ENCODE measurements around the gene CFAP251.

DNA sequence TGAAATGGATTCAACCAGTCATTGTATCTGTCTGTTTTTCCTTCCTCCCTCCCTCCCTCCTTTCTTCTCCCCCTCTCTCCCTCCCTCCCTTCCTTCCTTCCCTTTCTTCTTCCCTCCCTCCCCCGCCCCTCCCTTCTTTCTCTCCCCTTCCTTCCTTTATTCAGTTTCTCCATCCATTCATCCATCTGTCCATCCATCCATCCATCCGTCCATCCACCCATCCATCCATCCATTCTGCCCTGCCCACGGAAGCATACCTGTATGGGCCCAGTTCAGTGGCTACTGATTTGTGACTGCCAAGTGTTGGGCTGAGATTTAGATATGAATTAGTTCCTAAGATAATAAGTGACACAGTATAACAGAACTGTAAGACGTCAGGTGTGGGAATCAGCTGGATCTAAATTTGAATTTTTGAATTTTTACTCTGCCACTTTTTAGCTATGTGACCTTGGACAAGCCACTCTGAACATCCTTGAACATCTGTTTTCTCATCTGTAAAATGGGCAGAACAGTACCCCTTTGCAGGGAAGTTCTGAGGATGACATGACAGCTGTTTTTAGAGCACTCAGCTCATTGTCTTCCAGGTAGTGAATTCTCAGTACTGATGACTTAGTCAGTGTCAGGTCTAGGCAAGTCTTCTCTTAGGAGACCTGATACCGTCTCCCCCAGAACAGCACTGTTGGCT, 42.9 kb downstream of the CFAP251 start:
- TF ChIP-seq, protein P1, sequence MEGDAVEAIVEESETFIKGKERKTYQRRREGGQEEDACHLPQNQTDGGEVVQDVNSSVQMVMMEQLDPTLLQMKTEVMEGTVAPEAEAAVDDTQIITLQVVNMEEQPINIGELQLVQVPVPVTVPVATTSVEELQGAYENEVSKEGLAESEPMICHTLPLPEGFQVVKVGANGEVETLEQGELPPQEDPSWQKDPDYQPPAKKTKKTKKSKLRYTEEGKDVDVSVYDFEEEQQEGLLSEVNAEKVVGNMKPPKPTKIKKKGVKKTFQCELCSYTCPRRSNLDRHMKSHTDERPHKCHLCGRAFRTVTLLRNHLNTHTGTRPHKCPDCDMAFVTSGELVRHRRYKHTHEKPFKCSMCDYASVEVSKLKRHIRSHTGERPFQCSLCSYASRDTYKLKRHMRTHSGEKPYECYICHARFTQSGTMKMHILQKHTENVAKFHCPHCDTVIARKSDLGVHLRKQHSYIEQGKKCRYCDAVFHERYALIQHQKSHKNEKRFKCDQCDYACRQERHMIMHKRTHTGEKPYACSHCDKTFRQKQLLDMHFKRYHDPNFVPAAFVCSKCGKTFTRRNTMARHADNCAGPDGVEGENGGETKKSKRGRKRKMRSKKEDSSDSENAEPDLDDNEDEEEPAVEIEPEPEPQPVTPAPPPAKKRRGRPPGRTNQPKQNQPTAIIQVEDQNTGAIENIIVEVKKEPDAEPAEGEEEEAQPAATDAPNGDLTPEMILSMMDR (IDR thresholded peaks at IDR 0.05), result no peak
- TF ChIP-seq POLR2A (IDR thresholded peaks at IDR 0.05), result no peak
